OCI-LY3 (cell line): ENCODE data around the gene EFNA1.
"Not testable (repeated sequence)": the region's sequence is repeated elsewhere in the genome, so short reads cannot be mapped to it uniquely, and the experiment has no call there.

Experiments
- H2AFZ ChIP-seq: fragments of 200-600, 300-600 bp; shearing (Covaris generic); 2 replicates; pipeline ENCODE4 v1.6.0; 2014; ENCODE audit warnings: antibody characterized with exemption, low read depth, low read length
- H3K27ac ChIP-seq: fragments of 200-600, 300-600 bp; sonication (generic); 2 replicates; pipeline ENCODE4 v1.5.1; 2014; ENCODE audit warnings: mild to moderate bottlenecking, low read length, moderate library complexity, mixed read lengths
- H3K27me3 ChIP-seq: fragments of 200-600, 300-600 bp; sonication (generic); 2 replicates; pipeline ENCODE4 v1.6.1; 2014; ENCODE audit warnings: low read depth, low read length, mixed read lengths
- H3K36me3 ChIP-seq: fragments of 200-600, 300-600 bp; sonication (generic); replicated peaks from 2 replicates; pipeline ENCODE3; 2014; ENCODE audit warnings: low read depth, low read length, mixed read lengths
- H3K4me1 ChIP-seq: fragments of 300-600, 200-600 bp; sonication (generic); 2 replicates; pipeline ENCODE4 v1.6.1; 2014; ENCODE audit warnings: low read length, mixed read lengths
- H3K4me2 ChIP-seq: fragments of 200-600, 300-600 bp; sonication (generic); 2 replicates; pipeline ENCODE4 v1.6.1; 2014; ENCODE audit warnings: low read length, mixed read lengths
- H3K4me3 ChIP-seq: fragments of 300-600, 200-600 bp; sonication (generic); 2 replicates; pipeline ENCODE4 v1.5.1; 2014; ENCODE audit warnings: antibody characterized with exemption, mild to moderate bottlenecking, low read length, moderate library complexity
- H3K79me2 ChIP-seq: fragments of 300-600, 200-600 bp; shearing (Covaris generic); 2 replicates; pipeline ENCODE4 v1.6.1; 2014; ENCODE audit warnings: mild to moderate bottlenecking, low read length, mixed read lengths
- H3K9ac ChIP-seq: fragments of 300-600, 200-600 bp; shearing (Covaris generic); 2 replicates; pipeline ENCODE4 v1.6.0; 2014; ENCODE audit warnings: mild to moderate bottlenecking, low read length, moderate library complexity
- H3K9me3 ChIP-seq: fragments of 200-600, 300-600 bp; shearing (Covaris generic); 2 replicates; pipeline ENCODE4 v1.6.1; 2014; ENCODE audit warnings: low read length, mixed read lengths; ENCODE audit not compliant: insufficient read depth
- H4K20me1 ChIP-seq: fragments of 200-600, 300-600 bp; sonication (generic); 2 replicates; pipeline ENCODE4 v1.6.1; 2016; ENCODE audit warnings: low read length, mixed read lengths; ENCODE audit not compliant: insufficient read depth
- CTCF ChIP-seq: fragments of 200-600, 300-600 bp; sonication (generic); IDR thresholded peaks from 2 replicates; pipeline ENCODE4 v1.5.1; 2014; ENCODE audit warnings: antibody characterized with exemption, low read length, low read depth
- EZH2phosphoT487 ChIP-seq: fragments of 200-600 bp; shearing (Covaris generic); IDR thresholded peaks from 2 replicates; pipeline ENCODE4 v1.6.1; 2018; ENCODE audit warnings: antibody characterized with exemption, mixed run types, low read depth

The EFNA1 gene

DNA sequence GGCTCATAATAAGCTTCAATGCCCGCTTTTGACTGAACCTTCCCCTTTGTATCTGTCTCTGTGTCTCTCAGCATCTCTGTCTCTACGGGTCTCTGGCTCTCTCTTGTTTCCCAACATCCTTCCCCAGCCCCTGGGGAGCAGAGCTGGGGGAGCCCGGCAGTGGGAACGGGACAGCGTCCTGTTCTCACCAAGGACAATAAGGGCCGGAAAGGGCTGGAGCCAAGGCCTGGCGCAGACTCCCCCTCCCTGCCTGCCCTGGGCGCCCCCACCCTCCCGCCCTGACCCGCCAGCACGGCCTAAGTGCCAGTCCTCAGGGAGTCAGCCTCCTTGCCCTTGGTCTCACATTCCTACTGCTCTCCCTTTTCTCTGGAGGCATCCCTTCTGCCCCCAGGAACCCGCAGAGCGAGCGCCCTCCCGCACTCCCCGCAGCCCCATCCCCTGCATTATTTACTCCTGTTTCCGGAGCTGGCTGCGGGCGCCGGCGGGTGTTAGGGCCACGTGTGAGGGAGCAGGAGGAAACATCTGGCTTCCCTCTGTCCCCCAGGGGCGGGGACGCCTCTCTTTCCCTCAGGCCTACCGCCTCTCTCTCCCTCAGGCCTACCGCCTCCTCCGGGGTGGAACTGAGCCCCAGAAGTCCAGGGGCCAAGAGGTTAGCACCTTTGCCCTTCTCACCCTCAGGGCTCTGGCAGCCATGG, 38.9 kb downstream of the EFNA1 start:
- no peaks in the 10 kb centered on the region for H3K27me3 ChIP-seq
- peaks cover 15% of the 10 kb centered on the region for H3K36me3 ChIP-seq
- peaks cover 3% of the 10 kb centered on the region; the same call in 1 of the 2 replicates for H3K79me2 ChIP-seq
- H3K4me2 ChIP-seq = peak overlapping the region; percentile 95
- H3K4me3 ChIP-seq = peak overlapping the region; percentile 77
- H4K20me1 ChIP-seq = no peaks in the 10 kb centered on the region
- peak overlapping the region; percentile 41; the same call in 1 of the 2 replicates for H3K9ac ChIP-seq
- peak overlapping the region; percentile 53; the same call in 1 of the 2 replicates for H2AFZ ChIP-seq
- peaks cover 10% of the 10 kb centered on the region for H3K4me1 ChIP-seq
- no peaks in the 10 kb centered on the region for H3K9me3 ChIP-seq
- no peak overlapping the region for H3K27ac ChIP-seq
- no peak for TF ChIP-seq CTCF
- no peak for TF ChIP-seq EZH2phosphoT487

- Histone ChIP-seq H2AFZ (peak overlapping the region; percentile 77; the same call in 1 of the 2 replicates), H3K79me2 (peaks cover 9% of the 10 kb centered on the region), H3K4me2 (peak overlapping the region; percentile 95), H3K4me1 (peaks cover 17% of the 10 kb centered on the region), H3K4me3 (peak overlapping the region; percentile 77), H3K27ac (peak overlapping the region; percentile 22), H4K20me1 (no peaks in the 10 kb centered on the region), H3K9ac (peak overlapping the region; percentile 60), H3K9me3 (no peaks in the 10 kb centered on the region), H3K36me3 (peaks cover 15% of the 10 kb centered on the region), H3K27me3 (no peaks in the 10 kb centered on the region)
- TF ChIP-seq CTCF (peak; percentile 99), EZH2phosphoT487 (no peak)
These were observed 39.8 kb downstream of the EFNA1 start for GRCh38 chr1:155167166-155168104.

DNA sequence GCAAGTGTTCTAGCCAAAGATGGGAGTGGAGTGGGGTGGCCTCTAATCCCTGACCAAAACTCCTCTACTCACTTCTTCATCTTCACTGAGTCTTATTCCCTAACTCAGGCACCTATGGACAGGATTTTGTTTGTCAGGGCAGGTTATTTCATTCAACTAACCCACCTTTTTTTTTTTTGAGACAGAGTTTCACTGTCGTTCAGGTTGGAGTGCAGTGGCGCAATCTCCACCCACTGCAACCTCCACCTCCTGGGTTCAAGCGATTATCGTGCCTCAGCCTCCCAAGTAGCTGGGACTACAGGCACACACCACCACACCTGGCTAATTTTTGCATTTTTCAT, 40.4 kb downstream of the EFNA1 start:
- not testable (repeated sequence) for H4K20me1 ChIP-seq, H2AFZ ChIP-seq, H3K27ac ChIP-seq, H3K9ac ChIP-seq, H3K9me3 ChIP-seq, H3K27me3 ChIP-seq
- peak overlapping the region; percentile 77; the same call in 1 of the 2 replicates for H3K4me3 ChIP-seq
- peaks cover 15% of the 10 kb centered on the region for H3K36me3 ChIP-seq
- H3K79me2 ChIP-seq = peaks cover 16% of the 10 kb centered on the region
- H3K4me2 ChIP-seq = peak overlapping the region; percentile 95
- peaks cover 17% of the 10 kb centered on the region for H3K4me1 ChIP-seq

DNA sequence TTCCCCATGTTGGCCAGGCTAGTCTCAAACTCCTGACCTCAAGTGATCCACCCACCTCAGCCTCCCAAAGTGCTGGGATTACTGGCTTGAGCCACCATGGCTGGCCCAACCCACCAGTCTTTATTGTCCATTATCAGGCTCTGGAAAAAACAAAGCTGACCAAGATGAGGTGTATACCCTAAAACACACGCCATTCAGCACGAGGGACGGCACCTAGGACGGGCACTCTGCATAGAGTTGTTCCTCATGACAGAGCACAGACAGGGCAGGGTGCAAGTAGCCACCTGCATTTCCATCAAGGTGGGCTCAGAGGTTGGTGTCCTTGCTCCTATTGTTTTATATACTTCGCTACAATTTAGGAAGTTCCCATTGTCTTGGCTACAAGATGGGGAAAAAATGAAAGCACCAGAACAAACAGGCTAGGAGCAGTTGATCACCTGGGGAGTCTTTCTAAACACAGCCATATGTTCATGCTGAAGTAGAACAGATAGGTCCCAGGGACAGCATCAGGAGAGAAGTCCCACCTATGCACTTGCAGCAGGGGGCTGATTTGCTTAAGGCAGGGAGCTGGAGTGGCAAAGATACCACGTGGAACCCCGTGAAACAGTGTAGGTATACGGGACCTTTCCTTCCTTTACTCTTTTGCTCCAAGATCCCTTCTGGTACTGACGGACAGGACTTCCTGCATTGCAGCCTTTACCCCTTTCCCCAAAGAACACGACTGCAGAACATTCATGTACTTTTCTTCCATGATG, 41.0 kb downstream of the EFNA1 start:
- peaks cover 17% of the 10 kb centered on the region for H3K4me1 ChIP-seq
- H3K9ac ChIP-seq = no peak overlapping the region
- H2AFZ ChIP-seq = no peak overlapping the region
- H3K27me3 ChIP-seq = no peaks in the 10 kb centered on the region
- H4K20me1 ChIP-seq = no peaks in the 10 kb centered on the region
- no peak overlapping the region for H3K4me2 ChIP-seq
- H3K36me3 ChIP-seq = peaks cover 15% of the 10 kb centered on the region
- no peak overlapping the region for H3K27ac ChIP-seq
- TF ChIP-seq EZH2phosphoT487 = no peak
- no peak for TF ChIP-seq CTCF
- H3K79me2 ChIP-seq = peaks cover 16% of the 10 kb centered on the region
- H3K9me3 ChIP-seq = no peaks in the 10 kb centered on the region
- no peak overlapping the region for H3K4me3 ChIP-seq
